CD4-positive, alpha-beta T cell (primary cell): ENCODE measurements around the gene CALML3. TPM values are rescaled to one million over a fixed set of nuclear protein-coding genes. Genes with fewer than 3 reads are reported as not detected.

Source experiments
- ATAC-seq: fragments of 200-7000 bp; cut with Tn5 transposase; one replicate; pipeline ENCODE4 v1.10.0; 2022; ENCODE audit warnings: mild to moderate bottlenecking; ENCODE audit not compliant: poor library complexity
- CTCF ChIA-PET: fragments of 350-600 bp; sonication (Branson Sonifier 250); formaldehyde crosslinking; loops from one replicate; lab custom pipeline; 2021; ENCODE audit warnings: antibody characterized with exemption, inconsistent platforms; lab: Charles Lee
- POLR2A ChIA-PET: fragments of 350-600 bp; sonication (Branson Sonifier 250); formaldehyde crosslinking; loops from one replicate; lab custom pipeline; 2021; ENCODE audit warnings: antibody characterized with exemption, inconsistent platforms; lab: Charles Lee
- DNase-seq, 14 experiments: peaks; one replicate each; pipeline ENCODE4 v3.0.0-alpha.2; 2013 to 2020; ENCODE audit warnings: mixed read lengths in 2 of 14
- H3K27ac ChIP-seq, 2 donors: one replicate each; pipeline versions ENCODE4 v1.5.1 to v1.7.0; 2013; ENCODE audit warnings: low read length in 2 of 2, low read depth in 1 of 2, mild to moderate bottlenecking in 1 of 2
- H3K27me3 ChIP-seq, 2 experiments: 1 replicate in 1 of 2; 2 replicates in 1 of 2; pipeline versions ENCODE4 v1.6.1 to v1.7.0; 2013; ENCODE audit warnings: low read length in 2 of 2, control low read depth in 1 of 2, mild to moderate bottlenecking in 1 of 2, moderate library complexity in 1 of 2; ENCODE audit not compliant: insufficient read depth in 2 of 2, control insufficient read depth in 1 of 2
- H3K36me3 ChIP-seq: one replicate; pipeline ENCODE4 v1.6.1; 2013; ENCODE audit warnings: low read length, control low read depth; ENCODE audit not compliant: insufficient read depth
- H3K4me1 ChIP-seq: one replicate; pipeline ENCODE4 v1.6.1; 2013; ENCODE audit warnings: low read length, control low read depth; ENCODE audit not compliant: insufficient read depth
- H3K4me3 ChIP-seq: one replicate; pipeline ENCODE4 v1.5.1; 2013; ENCODE audit warnings: mild to moderate bottlenecking, low read length, moderate library complexity
- H3K9me3 ChIP-seq, 2 experiments: 1 replicate in 1 of 2; 2 replicates in 1 of 2; pipeline versions ENCODE4 v1.6.1 to v1.7.0; 2013; ENCODE audit warnings: low read length in 2 of 2, mild to moderate bottlenecking in 2 of 2, control low read depth in 1 of 2, moderate library complexity in 1 of 2; ENCODE audit not compliant: control insufficient read depth in 1 of 2, insufficient read depth in 1 of 2
- H3K27ac Mint-ChIP-seq: one replicate; pipeline ENCODE4 v1.8.0; 2020; ENCODE audit warnings: mixed read lengths
- H3K27me3 Mint-ChIP-seq: one replicate; pipeline ENCODE4 v1.8.0; 2021; ENCODE audit warnings: mixed read lengths
- H3K36me3 Mint-ChIP-seq: one replicate; pipeline ENCODE4 v1.8.0; 2021; ENCODE audit warnings: low read depth, mixed read lengths
- H3K4me1 Mint-ChIP-seq: one replicate; pipeline ENCODE4 v1.8.0; 2021; ENCODE audit warnings: low read depth, mixed read lengths
- H3K4me3 Mint-ChIP-seq: one replicate; pipeline ENCODE4 v1.8.0; 2020; ENCODE audit warnings: mild to moderate bottlenecking, mixed read lengths
- H3K9me3 Mint-ChIP-seq: one replicate; pipeline ENCODE4 v1.8.0; 2020; ENCODE audit warnings: mixed read lengths
- intact Hi-C, 2 experiments: fragments of 100-400 bp; cut with DNase I in 1 of 2; cut with micrococcal nuclease in 1 of 2; formaldehyde crosslinking; loops; one replicate each; pipeline versions ENCODE4 v1.15.1 to v1.9.0; 2023 to 2025; cut with DNase I, micrococcal nuclease
- total RNA-seq, 174 experiments: library from RNA in 2 of 174; stranded (reverse) in 2 of 174; gene quantifications; one replicate each; pipeline ENCODE4 v1.2.3 and lab custom pipeline; 2021 to 2026
- TF ChIP-seq, protein P1 (sequence below): fragments of 200-600 bp; IDR thresholded peaks from one replicate; pipeline ENCODE4 v1.8.0; 2022; ENCODE audit warnings: antibody characterized with exemption, mild to moderate bottlenecking

CALML3 gene
- total RNA-seq, 2 experiments from 2014 or later = not detected

DNA sequence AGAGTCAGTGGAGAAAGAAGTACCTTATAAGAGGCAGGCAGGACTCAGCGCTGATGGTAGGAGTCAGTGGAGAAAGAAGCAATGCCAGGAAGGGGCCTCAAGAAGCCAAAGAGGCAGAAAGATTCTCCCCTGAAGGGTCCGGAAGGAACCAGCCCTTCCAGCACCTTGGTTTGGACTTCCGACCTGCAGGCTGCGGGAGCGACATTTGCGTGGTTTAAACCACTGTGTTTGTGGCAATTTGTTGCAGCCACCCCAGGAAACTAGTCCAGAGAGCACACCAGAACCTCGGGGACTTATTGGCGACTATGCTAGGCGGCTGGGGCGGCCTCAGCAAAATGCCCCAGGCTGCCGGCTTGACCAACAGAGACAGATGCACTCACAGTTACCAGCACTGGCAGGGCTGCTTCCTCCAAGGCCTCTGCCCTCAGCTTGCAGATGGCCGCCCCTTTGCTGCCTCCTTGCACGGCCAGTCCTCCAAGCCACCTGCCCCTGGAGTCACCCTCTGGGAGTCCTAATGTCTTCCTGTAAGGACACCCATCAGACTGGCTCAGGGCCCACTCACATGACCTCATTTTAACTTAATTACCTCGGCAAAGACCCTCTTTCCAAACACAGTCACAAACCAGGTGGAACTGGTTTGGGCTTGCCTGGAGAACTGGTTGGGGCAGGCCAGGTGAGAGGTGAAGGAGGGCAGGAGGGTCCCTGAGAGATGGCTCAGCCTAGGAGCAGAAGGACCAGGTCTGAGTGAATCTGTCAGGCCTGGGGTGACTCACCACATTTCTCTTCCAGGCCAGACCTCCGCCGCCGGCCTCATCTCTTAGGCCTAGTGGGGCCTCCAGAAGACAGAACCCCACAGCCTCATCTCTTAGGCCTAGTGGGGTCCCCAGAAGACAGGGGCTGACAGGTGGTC, 26.1 kb downstream of the CALML3 start:
- peak in 1 of 14 experiments; percentile 27 for DNase-seq
- ChIA-PET POLR2A (interaction anchor here (1.0 to 1.5 kb wide), 2 partner anchors 72 to 104 kb away, joined by 3 to 8 read pairs; no protein-coding TSS in a partner anchor), CTCF (interaction anchor here (2.3 kb wide), 1 partner anchor 72 kb away, joined by 9 read pairs; no protein-coding TSS in a partner anchor)
- H3K4me3 ChIP-seq = no peak overlapping the region
- no peak overlapping the region for H3K27ac ChIP-seq
- no peaks in the 10 kb centered on the region for H3K27me3 Mint-ChIP-seq
- TF ChIP-seq, protein P1, sequence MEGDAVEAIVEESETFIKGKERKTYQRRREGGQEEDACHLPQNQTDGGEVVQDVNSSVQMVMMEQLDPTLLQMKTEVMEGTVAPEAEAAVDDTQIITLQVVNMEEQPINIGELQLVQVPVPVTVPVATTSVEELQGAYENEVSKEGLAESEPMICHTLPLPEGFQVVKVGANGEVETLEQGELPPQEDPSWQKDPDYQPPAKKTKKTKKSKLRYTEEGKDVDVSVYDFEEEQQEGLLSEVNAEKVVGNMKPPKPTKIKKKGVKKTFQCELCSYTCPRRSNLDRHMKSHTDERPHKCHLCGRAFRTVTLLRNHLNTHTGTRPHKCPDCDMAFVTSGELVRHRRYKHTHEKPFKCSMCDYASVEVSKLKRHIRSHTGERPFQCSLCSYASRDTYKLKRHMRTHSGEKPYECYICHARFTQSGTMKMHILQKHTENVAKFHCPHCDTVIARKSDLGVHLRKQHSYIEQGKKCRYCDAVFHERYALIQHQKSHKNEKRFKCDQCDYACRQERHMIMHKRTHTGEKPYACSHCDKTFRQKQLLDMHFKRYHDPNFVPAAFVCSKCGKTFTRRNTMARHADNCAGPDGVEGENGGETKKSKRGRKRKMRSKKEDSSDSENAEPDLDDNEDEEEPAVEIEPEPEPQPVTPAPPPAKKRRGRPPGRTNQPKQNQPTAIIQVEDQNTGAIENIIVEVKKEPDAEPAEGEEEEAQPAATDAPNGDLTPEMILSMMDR = no peak
- H3K4me3 Mint-ChIP-seq = peak overlapping the region; percentile 47
- H3K9me3 Mint-ChIP-seq = no peaks in the 10 kb centered on the region
- no peaks in the 10 kb centered on the region for H3K36me3 ChIP-seq
- H3K4me1 ChIP-seq = peaks cover 62% of the 10 kb centered on the region
- no peaks in the 10 kb centered on the region for H3K27me3 ChIP-seq
- no peaks in the 10 kb centered on the region for H3K9me3 ChIP-seq
- intact Hi-C loops = loop anchor here in 1 of 2 experiments (5.0 kb wide), 1 partner anchor 104 kb away; no protein-coding TSS in a partner anchor
- H3K36me3 Mint-ChIP-seq = no peaks in the 10 kb centered on the region
- H3K27ac Mint-ChIP-seq = peak overlapping the region; percentile 91
- ATAC-seq = no peak
- peaks cover 8% of the 10 kb centered on the region for H3K4me1 Mint-ChIP-seq

DNA sequence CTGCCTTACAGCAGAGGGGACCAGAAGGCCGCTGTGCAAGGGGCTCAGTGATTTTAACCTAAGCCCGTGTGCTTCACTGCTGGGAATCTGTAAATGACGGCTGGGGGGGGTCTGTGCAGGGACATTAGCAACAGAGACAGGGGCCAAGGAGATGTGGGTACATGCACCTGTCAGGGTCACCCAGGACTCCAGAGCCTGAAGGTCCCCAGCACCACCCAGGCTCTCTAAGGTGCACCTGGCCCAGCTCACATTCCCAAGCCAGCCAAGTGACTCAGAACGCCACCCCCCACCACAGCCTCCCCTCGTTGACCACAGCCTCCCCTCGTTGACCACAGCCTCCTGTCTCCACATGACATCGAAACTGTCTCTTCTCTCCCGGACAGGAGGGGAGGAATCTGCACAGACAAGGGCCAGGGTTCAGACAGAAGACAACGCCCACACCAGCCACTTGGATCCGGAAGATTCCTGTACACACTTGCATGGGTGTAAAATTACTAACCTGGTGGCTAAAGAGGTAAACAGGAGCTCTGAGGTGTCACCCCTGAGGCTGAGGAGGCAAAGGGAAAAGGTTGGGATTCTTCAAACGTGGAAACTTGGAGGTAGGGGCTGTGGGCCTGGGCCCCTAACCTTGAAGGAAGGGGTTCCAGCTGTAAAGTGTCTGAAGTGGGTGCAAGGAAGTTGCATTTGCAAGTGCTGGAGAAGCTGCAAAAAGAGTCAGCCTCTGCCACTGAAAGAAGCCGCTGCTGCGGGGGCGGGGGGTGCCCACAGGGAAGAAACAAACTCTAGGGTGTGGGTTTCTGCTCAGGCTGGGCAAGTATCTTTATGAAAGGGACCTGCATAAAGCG, 27.0 kb downstream of the CALML3 start:
- H3K27me3 ChIP-seq = no peaks in the 10 kb centered on the region
- ChIA-PET POLR2A (interaction anchor here (1.5 to 2.1 kb wide), 2 partner anchors 12 to 105 kb away, joined by 8 to 17 read pairs; no protein-coding TSS in a partner anchor), CTCF (no interaction called here)
- no peak overlapping the region for H3K4me3 ChIP-seq
- Mint-ChIP-seq H3K4me3 (peak overlapping the region; percentile 28), H3K4me1 (peaks cover 8% of the 10 kb centered on the region), H3K27ac (peak overlapping the region; percentile 91), H3K27me3 (no peaks in the 10 kb centered on the region), H3K9me3 (no peaks in the 10 kb centered on the region), H3K36me3 (no peaks in the 10 kb centered on the region)
- TF ChIP-seq, protein P1 = no peak
- DNase-seq (peak in 9 of 14 experiments; percentile 16 to 64 (median 34)), ATAC-seq (no peak)
- no peaks in the 10 kb centered on the region for H3K9me3 ChIP-seq
- intact Hi-C loops = loop anchor here in 1 of 2 experiments (5.0 kb wide), 1 partner anchor 104 kb away; no protein-coding TSS in a partner anchor
- H3K4me1 ChIP-seq = peaks cover 62% of the 10 kb centered on the region
- H3K27ac ChIP-seq = no peak overlapping the region
- no peaks in the 10 kb centered on the region for H3K36me3 ChIP-seq
